ENCODE results near the gene LAMB4.
"Not testable (repeated sequence)": the region's sequence is repeated elsewhere in the genome, so short reads cannot be mapped to it uniquely, and the experiment has no call there.

LAMB4 gene

DNA sequence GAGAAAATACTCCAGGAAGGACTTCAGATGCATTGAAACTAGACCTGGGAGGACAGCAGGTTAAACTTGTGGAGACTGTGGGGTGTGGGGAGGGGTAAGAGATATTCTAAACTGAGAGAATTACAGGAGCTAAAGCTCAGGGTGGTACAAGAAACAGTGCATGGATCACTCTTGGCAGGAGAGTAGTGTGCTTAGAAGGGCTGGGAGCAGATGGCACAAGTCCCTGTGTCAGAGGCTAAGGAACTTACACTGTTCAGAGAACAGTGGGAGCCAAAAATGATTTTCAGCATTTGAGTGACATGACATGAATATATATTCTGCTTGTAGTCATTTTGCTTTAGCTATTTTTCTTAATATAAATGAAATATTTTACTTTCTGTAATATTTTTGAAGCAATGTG lies 91.2 kb downstream of the LAMB4 start:
- no peak for DNase-seq

- no peak for DNase-seq
These were observed 92.4 kb downstream of the LAMB4 start for GRCh38 chr7:108037741-108038140.

- DNase-seq = no peak
These were observed 93.0 kb downstream of the LAMB4 start for GRCh38 chr7:108037140-108037539.

- no peak for DNase-seq
These were observed 95.6 kb downstream of the LAMB4 start for GRCh38 chr7:108034586-108034985.

GRCh38 chr7:108033776-108034497 lies 96.2 kb downstream of the LAMB4 start:
- no peak for DNase-seq

- DNase-seq = not testable (repeated sequence)
These were observed 96.9 kb downstream of the LAMB4 start for GRCh38 chr7:108033309-108033708.

DNA sequence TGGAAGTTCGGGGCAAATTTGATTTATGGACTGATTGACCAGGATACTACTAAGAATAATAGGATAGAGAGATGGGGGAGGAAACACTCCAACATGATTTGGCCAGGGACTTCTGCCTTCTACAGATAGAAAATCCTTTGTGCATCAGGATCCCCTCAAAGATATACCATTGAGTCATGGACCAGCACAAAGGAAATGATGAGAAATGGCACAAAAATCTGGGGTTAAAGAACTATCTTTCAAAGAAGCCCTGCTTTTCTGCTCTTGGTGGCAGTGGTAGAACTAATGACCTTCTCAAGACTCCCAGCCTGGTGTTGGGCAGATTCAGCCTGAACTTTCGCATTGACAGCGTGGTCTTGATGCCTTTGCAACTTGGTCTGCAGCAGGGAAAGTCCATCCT lies 99.6 kb downstream of the LAMB4 start:
- no peak for DNase-seq

DNA sequence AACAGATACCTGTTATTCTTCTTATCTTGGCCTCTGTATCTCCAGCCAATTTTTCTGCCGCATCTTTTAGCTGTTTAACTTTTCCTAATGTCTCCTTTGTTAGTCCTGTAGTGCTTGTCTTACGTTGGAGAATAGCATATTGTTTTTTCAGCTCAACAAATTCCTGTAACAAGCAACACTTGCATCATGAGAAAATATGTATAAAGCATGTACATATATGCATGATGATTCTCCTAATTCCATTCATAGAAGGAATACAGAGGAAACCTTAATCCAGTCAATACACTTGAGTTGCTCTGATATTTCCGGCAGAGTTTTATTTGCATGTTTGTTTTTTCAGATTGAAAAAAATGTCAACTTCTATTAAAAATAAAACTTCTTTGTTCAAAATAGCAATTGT lies 101.1 kb downstream of the LAMB4 start:
- DNase-seq = no peak

DNA sequence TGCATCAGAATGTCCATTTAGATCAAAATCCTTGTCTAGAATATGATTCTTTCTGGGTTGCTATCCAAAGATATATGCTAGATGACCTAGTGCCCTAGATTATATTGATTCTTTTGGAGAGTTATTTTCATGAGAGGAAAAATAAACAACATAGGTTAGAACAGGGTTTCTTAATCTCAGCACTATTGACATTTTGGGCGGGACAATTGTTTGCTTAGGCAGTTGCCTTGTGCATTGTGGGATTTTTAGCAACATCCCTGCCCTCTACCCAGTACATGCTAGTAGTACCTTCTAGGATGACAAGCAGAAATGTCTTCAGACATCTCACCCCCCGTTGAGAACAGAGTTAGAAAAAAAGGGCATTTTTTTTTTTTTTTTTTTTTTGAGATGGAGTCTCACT lies 102.0 kb downstream of the LAMB4 start:
- no peak for DNase-seq

DNA sequence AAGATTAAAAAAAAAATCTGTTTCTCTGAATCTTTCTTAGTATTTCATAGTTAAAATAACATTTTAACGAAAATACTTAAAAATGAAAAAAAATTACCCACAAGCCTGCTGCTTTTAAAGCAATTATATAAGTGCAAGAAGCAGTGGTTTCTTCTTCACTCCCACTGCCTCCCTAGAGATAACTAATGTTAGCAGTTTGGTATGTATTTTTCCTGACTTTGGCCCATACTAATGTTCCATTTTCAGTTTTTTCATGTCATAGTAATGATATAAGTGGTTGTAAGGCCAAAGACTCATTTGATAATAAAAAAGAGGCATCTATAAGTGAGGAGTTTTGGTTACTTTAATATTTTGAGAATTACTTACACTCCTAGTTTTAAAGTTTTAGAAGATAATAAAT lies 102.9 kb downstream of the LAMB4 start:
- no peak for DNase-seq

GRCh38 chr7:108026647-108027046 lies 103.5 kb downstream of the LAMB4 start:
- DNase-seq = no peak

- DNase-seq = peak in 1 of 2 experiments; percentile 11
These were observed 104.0 kb downstream of the LAMB4 start for GRCh38 chr7:108026116-108026515.

DNA sequence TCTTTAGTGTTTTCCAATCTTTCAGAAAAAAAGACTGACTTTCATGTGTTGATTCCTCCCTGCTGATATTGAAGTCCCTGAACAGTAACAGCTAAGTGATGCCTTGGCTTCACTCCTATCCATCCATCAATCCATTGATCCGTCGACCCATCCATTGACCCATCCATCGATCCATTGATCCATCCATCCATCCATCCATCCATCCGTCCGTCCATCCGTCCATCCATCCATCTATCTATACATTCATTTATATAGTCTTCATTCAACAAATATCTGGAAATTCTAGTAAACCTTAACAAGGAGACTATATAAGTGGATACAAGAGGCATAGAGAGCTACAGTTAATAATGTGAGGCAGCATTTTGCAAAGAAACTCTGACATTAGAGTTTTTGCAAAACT lies 105.6 kb downstream of the LAMB4 start:
- no peak for DNase-seq

DNA sequence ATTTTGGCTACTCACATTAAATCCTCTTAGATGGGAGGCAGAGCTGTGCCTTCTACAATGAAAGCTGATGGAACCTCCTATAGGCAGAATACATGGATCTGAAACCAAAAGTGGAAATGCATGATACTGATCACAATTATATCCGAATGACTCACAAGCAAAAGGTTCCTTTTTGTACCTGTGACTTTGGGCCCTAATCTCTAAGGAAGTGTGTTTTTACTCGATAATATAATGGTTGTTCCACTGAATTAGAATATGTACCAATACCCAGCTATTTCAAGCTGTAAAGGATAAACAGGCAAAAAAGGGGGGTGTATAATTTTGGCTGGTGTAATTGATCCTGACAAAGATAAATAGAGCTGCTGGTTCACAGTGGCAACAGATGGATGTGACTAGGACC lies 109.6 kb downstream of the LAMB4 start:
- no peak for DNase-seq

DNA sequence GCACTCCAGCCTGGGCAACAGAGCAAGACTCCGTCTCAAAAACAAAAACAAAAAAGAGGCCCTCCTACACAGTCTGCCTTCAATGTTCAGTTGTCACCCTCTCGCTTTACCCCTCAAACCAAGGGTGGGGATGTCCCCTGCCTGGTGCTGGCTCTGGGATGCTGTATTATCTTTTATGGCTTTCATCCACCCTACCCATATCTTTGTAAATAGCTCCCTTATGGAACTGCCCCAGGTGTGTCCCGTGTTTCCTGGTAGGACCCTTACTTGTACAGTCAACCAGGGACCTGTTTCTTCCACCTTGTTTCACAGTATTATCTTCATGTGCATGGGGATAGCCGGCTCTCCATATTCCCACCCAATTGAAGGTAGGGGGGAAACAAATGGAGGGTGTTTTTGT lies 111.5 kb downstream of the LAMB4 start:
- DNase-seq = no peak

DNA sequence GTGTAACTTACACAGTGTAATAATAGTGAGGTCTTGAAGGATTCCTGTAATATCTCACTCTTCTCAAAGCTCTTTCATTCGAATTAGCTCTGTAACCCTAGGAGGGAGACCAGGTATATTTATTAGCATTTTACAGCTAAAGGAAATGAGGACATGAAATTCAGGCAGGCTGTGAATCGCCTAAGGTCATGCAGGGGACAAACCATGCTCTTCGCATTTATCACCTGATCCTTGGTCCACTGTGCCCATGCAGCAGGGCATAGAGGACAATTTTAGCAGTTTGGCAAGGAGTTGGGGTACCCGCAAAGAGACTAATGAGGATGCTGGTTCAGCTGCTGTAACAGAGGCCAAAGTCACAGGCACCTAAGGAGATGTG lies 112.4 kb downstream of the LAMB4 start:
- no peak for DNase-seq

GRCh38 chr7:108016841-108017775 lies 113.1 kb downstream of the LAMB4 start:
- DNase-seq = peak; percentile 1 to 31

DNA sequence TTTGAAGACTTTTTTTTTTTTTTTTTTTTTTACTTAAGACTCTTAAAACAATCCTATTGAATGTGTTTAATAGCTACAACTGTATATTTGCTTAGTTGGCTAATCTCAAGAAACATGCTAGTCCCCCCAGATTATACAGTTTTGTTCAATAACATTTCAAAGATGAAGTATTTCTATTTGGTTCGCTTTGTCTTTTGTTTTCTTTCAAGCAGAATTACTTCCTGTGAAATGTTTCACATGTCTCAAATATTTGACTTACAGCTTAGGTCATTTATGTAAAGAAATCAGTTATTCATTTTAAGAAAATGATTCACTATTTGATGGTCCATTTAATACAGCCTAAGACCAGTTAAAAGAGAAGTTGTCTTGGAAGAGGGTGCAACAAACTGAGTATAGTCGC lies 114.4 kb downstream of the LAMB4 start:
- DNase-seq = no peak

GRCh38 chr7:108014747-108015682 lies 115.1 kb downstream of the LAMB4 start:
- DNase-seq = no peak

- no peak for DNase-seq
These were observed 115.9 kb downstream of the LAMB4 start for GRCh38 chr7:108014215-108014614.

GRCh38 chr7:108012499-108013430 lies 117.4 kb downstream of the LAMB4 start:
- DNase-seq = no peak

GRCh38 chr7:108010377-108010776 lies 119.8 kb downstream of the LAMB4 start:
- DNase-seq = no peak

Data from AML-193 (cell line).